Stimulated activated CD8-positive, alpha-beta memory T cell treated with anti-CD3 and anti-CD28 coated beads, Interleukin-12 subunit alpha, Interleukin-12 subunit beta, amount 100 ng/mL, for 4 hours (primary cell): Measurements from ENCODE around the gene FAM124A.

ENCODE experiments used
- DNase-seq: peaks from one replicate; pipeline ENCODE4 v3.0.0-alpha.2; 2020; ENCODE audit warnings: low read depth

FAM124A gene

GRCh38 chr13:51221108-51221507 is 1.1 kb upstream of the FAM124A start:
- DNase-seq, result no peak

- DNase-seq, result no peak
Measured at GRCh38 chr13:51221674-51222036, 543 bp upstream of the FAM124A start.

- DNase-seq, result no peak
Measured at GRCh38 chr13:51222686-51223559, 725 bp downstream of the FAM124A start.

- no peak for DNase-seq
Measured at GRCh38 chr13:51223560-51224270, 1.5 kb downstream of the FAM124A start.

GRCh38 chr13:51225029-51225428 is 2.8 kb downstream of the FAM124A start:
- no peak for DNase-seq

- no peak for DNase-seq
Measured at GRCh38 chr13:51227404-51227803, 5.2 kb downstream of the FAM124A start.

GRCh38 chr13:51229101-51229719 is 7.0 kb downstream of the FAM124A start:
- no peak for DNase-seq

- DNase-seq, result no peak
Measured at GRCh38 chr13:51229731-51230130, 7.5 kb downstream of the FAM124A start.

GRCh38 chr13:51230477-51231105 is 8.4 kb downstream of the FAM124A start:
- DNase-seq, result no peak

- no peak for DNase-seq
Measured at GRCh38 chr13:51231456-51231855, 9.3 kb downstream of the FAM124A start.

- DNase-seq, result no peak
Measured at GRCh38 chr13:51232328-51232727, 10.1 kb downstream of the FAM124A start.

GRCh38 chr13:51233117-51233826 is 11.1 kb downstream of the FAM124A start:
- no peak for DNase-seq

GRCh38 chr13:51234676-51235075 is 12.5 kb downstream of the FAM124A start:
- DNase-seq, result no peak

GRCh38 chr13:51235186-51235585 is 13.0 kb downstream of the FAM124A start:
- DNase-seq, result no peak

- no peak for DNase-seq
Measured at GRCh38 chr13:51235756-51236490, 13.7 kb downstream of the FAM124A start.

- no peak for DNase-seq
Measured at GRCh38 chr13:51236491-51236792, 14.2 kb downstream of the FAM124A start.

GRCh38 chr13:51237386-51237785 is 15.2 kb downstream of the FAM124A start:
- no peak for DNase-seq

- DNase-seq, result no peak
Measured at GRCh38 chr13:51237887-51238286, 15.7 kb downstream of the FAM124A start.

- no peak for DNase-seq
Measured at GRCh38 chr13:51240178-51240577, 18.0 kb downstream of the FAM124A start.

- DNase-seq, result no peak
Measured at GRCh38 chr13:51240958-51241357, 18.8 kb downstream of the FAM124A start.

- DNase-seq, result no peak
Measured at GRCh38 chr13:51241720-51242119, 19.5 kb downstream of the FAM124A start.
